IMR-90 (cell line): Measurements from ENCODE around the gene C6orf136. TPM values are rescaled to one million over a fixed set of nuclear protein-coding genes. Genes with fewer than 3 reads are reported as not detected.

Experiments
- ATAC-seq: fragments of 200-7000 bp; cut with Tn5 transposase; 2 replicates; pipeline ENCODE4 v1.9.1; 2020; ENCODE audit warnings: low read depth, mild to moderate bottlenecking, moderate library complexity
- BruUV-seq: library from RNA; stranded (reverse); fragments of 400-500 nt; replicated peaks from 2 replicates; lab custom pipeline; 2021; lab: Mats Ljungman, UMichigan
- CTCF ChIA-PET: fragments of 300-600 bp; formaldehyde crosslinking; extraction: SDS; loops from one replicate; lab custom pipeline; 2021; ENCODE audit warnings: antibody characterized with exemption; lab: Yijun Ruan, JAX
- POLR2A ChIA-PET: fragments of 300-600 bp; sonication (Branson Sonifier 250); formaldehyde crosslinking; loops from one replicate; lab custom pipeline; 2022; ENCODE audit warnings: antibody characterized with exemption; ENCODE audit not compliant: unreplicated experiment; lab: Charles Lee
- DNase-seq: peaks from one replicate; pipeline ENCODE4 v3.0.0; 2013
- H2AFZ ChIP-seq: replicated peaks from 2 replicates; pipeline ENCODE3; 2013; ENCODE audit warnings: low read length, mild to moderate bottlenecking; ENCODE audit not compliant: poor library complexity
- H2AK5ac ChIP-seq: 2 replicates; pipeline ENCODE4 v1.6.1; 2013; ENCODE audit warnings: low read depth, low read length, inconsistent platforms
- H2AK9ac ChIP-seq: replicated peaks from 2 replicates; pipeline ENCODE3; 2013; ENCODE audit warnings: mild to moderate bottlenecking, low read depth, low read length, moderate library complexity; ENCODE audit not compliant: poor library complexity
- H2BK120ac ChIP-seq: 2 replicates; pipeline ENCODE4 v1.6.1; 2013; ENCODE audit warnings: low read depth, low read length, inconsistent platforms
- H2BK15ac ChIP-seq: 3 replicates; pipeline ENCODE4 v1.6.1; 2013; ENCODE audit warnings: low read depth, low read length, inconsistent platforms
- H2BK20ac ChIP-seq: 2 replicates; pipeline ENCODE4 v1.6.1; 2013; ENCODE audit warnings: low read depth, mild to moderate bottlenecking, inconsistent platforms, low read length, moderate library complexity
- H2BK5ac ChIP-seq: 2 replicates; pipeline ENCODE4 v1.6.1; 2013; ENCODE audit warnings: mild to moderate bottlenecking, low read depth, low read length, inconsistent platforms; ENCODE audit not compliant: poor library complexity, severe bottlenecking
- H3K14ac ChIP-seq: replicated peaks from 2 replicates; pipeline ENCODE4 v1.6.1; 2013; ENCODE audit warnings: low read depth, low read length, inconsistent platforms
- H3K18ac ChIP-seq: 2 replicates; pipeline ENCODE4 v1.6.1; 2013; ENCODE audit warnings: low read depth, low read length, control low read depth
- H3K23ac ChIP-seq: 2 replicates; pipeline ENCODE4 v1.6.1; 2013; ENCODE audit warnings: low read depth, low read length, inconsistent platforms
- H3K27ac ChIP-seq: 2 replicates; pipeline ENCODE4 v1.5.1; 2013; ENCODE audit warnings: mild to moderate bottlenecking, control low read depth, low read length; ENCODE audit not compliant: insufficient read depth
- H3K27me3 ChIP-seq: 2 replicates; pipeline ENCODE4 v1.6.1; 2013; ENCODE audit warnings: low read length; ENCODE audit not compliant: control insufficient read depth, insufficient read depth
- H3K36me3 ChIP-seq: 2 replicates; pipeline ENCODE4 v1.6.1; 2013; ENCODE audit warnings: low read length, mixed read lengths; ENCODE audit not compliant: control insufficient read depth, insufficient read depth
- H3K4ac ChIP-seq: 2 replicates; pipeline ENCODE4 v1.6.1; 2013; ENCODE audit warnings: low read depth, low read length, inconsistent platforms
- H3K4me1 ChIP-seq: 2 replicates; pipeline ENCODE4 v1.6.1; 2013; ENCODE audit warnings: low read length, mixed read lengths; ENCODE audit not compliant: control insufficient read depth, insufficient read depth
- H3K4me2 ChIP-seq: 2 replicates; pipeline ENCODE4 v1.6.1; 2013; ENCODE audit warnings: low read depth, mild to moderate bottlenecking, control low read depth, low read length, moderate library complexity
- H3K4me3 ChIP-seq: 2 replicates; pipeline ENCODE4 v1.5.1; 2013; ENCODE audit warnings: low read depth, mild to moderate bottlenecking, control low read depth, low read length, moderate library complexity; ENCODE audit not compliant: insufficient read depth
- H3K56ac ChIP-seq: 2 replicates; pipeline ENCODE4 v1.6.1; 2013; ENCODE audit warnings: low read length, inconsistent platforms; ENCODE audit not compliant: insufficient read depth; ENCODE audit errors: extremely low read depth
- H3K79me1 ChIP-seq, 2 experiments: 2 replicates each; pipeline ENCODE4 v1.6.1; 2013; ENCODE audit warnings: low read length in 2 of 2, inconsistent platforms in 1 of 2, low read depth in 1 of 2
- H3K9ac ChIP-seq: 2 replicates; pipeline ENCODE4 v1.6.1; 2013; ENCODE audit warnings: low read depth, low read length, control low read depth
- H3K9me1 ChIP-seq: 2 replicates; pipeline ENCODE4 v1.6.1; 2013; ENCODE audit warnings: low read length, inconsistent platforms; ENCODE audit not compliant: insufficient read depth
- H3K9me3 ChIP-seq: 2 replicates; pipeline ENCODE4 v1.6.1; 2013; ENCODE audit warnings: low read length; ENCODE audit not compliant: control insufficient read depth, insufficient read depth
- H4K20me1 ChIP-seq: 2 replicates; pipeline ENCODE4 v1.6.1; 2013; ENCODE audit warnings: low read length, inconsistent platforms; ENCODE audit not compliant: insufficient read depth
- H4K5ac ChIP-seq: 2 replicates; pipeline ENCODE4 v1.6.1; 2013; ENCODE audit warnings: mild to moderate bottlenecking, low read depth, low read length, control low read depth
- H4K8ac ChIP-seq, 2 experiments: 2 replicates each; pipeline ENCODE4 v1.6.1; 2013; ENCODE audit warnings: low read depth in 2 of 2, low read length in 2 of 2, control low read depth in 1 of 2, inconsistent platforms in 1 of 2
- H4K91ac ChIP-seq: 2 replicates; pipeline ENCODE4 v1.6.1; 2013; ENCODE audit warnings: low read depth, low read length, inconsistent platforms; ENCODE audit not compliant: insufficient read depth
- BHLHE40 ChIP-seq: fragments of 150-350 bp; IDR thresholded peaks from 2 replicates; pipeline ENCODE4 v1.6.1; 2016; ENCODE audit warnings: mild to moderate bottlenecking, low read depth, low read length
- CEBPB ChIP-seq: IDR thresholded peaks from 2 replicates; pipeline ENCODE4 v1.6.1; 2012; ENCODE audit warnings: low read depth, low read length, improper control_type of control experiment
- FOS ChIP-seq: fragments of 150-350 bp; IDR thresholded peaks from 2 replicates; pipeline ENCODE4 v1.6.1; 2016; ENCODE audit warnings: low read depth, low read length
- MAFK ChIP-seq: IDR thresholded peaks from 2 replicates; pipeline ENCODE4 v1.6.1; 2012; ENCODE audit warnings: low read depth, low read length, improper control_type of control experiment
- MAZ ChIP-seq: IDR thresholded peaks from 2 replicates; pipeline ENCODE4 v1.6.1; 2012; ENCODE audit warnings: low read depth, mild to moderate bottlenecking, low read length, improper control_type of control experiment, moderate library complexity, borderline replicate concordance
- MXI1 ChIP-seq: IDR thresholded peaks from 2 replicates; pipeline ENCODE4 v1.6.1; 2012; ENCODE audit warnings: low read depth, mild to moderate bottlenecking, low read length, moderate library complexity, borderline replicate concordance
- RAD21 ChIP-seq: IDR thresholded peaks from 2 replicates; pipeline ENCODE4 v1.6.1; 2012; ENCODE audit warnings: low read length, improper control_type of control experiment
- RFX5 ChIP-seq: IDR thresholded peaks from 2 replicates; pipeline ENCODE4 v1.8.0; 2012; ENCODE audit warnings: low read depth, mild to moderate bottlenecking, low read length, moderate library complexity
- SMC3 ChIP-seq: fragments of 150-350 bp; IDR thresholded peaks from 2 replicates; pipeline ENCODE4 v1.6.1; 2016; ENCODE audit warnings: low read depth, mild to moderate bottlenecking, antibody characterized with exemption, low read length, moderate library complexity
- USF2 ChIP-seq: fragments of 150-350 bp; IDR thresholded peaks from 2 replicates; pipeline ENCODE4 v1.6.1; 2017; ENCODE audit warnings: mild to moderate bottlenecking, antibody characterized with exemption, low read length, low read depth
- WGBS, 2 experiments: methylation state at CpG; one replicate each; pipeline versions ENCODE4 v1.1.5 to v1.1.7; 2013; ENCODE audit warnings: missing lambda C conversion rate in 2 of 2; ENCODE audit not compliant: insufficient read length in 1 of 2; ENCODE audit errors: extremely low coverage in 2 of 2; 5-methylcytosine and 5-hydroxymethylcytosine counted together
- dilution Hi-C: fragments of 300-500 bp; cut with HindIII; formaldehyde crosslinking; loops from one replicate; pipeline ENCODE4 v1.14.3; 2018; ENCODE audit warnings: low sequenced_read_pairs; ENCODE audit not compliant: unreplicated experiment
- in situ Hi-C: fragments of 300-500 bp; cut with MboI; formaldehyde crosslinking; loops from 3 replicates; pipeline ENCODE4 v1.14.3; 2019; ENCODE audit warnings: low sequenced_read_pairs, inconsistent platforms, mixed read lengths
- intact Hi-C: fragments of 100-400 bp; cut with micrococcal nuclease; formaldehyde crosslinking; loops from 2 replicates; pipeline ENCODE4 v1.10.0; 2022
- polyA plus RNA-seq, 3 experiments: library from polyadenylated mRNA; depleted of rRNA; stranded (reverse); fragments of >200 nt; gene quantifications; 2 replicates each; pipeline ENCODE4 v1.2.3, GENCODE V29; 2012; ENCODE audit warnings: low replicate concordance in 1 of 3
- total RNA-seq: library from RNA; depleted of rRNA; stranded (reverse); fragments of >200 nt; gene quantifications from 2 replicates; pipeline ENCODE4 v1.2.3, GENCODE V29; 2012
- TF ChIP-seq, protein P1 (sequence below): fragments of 150-350 bp; IDR thresholded peaks from 2 replicates; pipeline ENCODE4 v1.6.1; 2016; ENCODE audit warnings: low read depth, mild to moderate bottlenecking, low read length, moderate library complexity, borderline replicate concordance

Gene C6orf136
- total and polyA plus RNA-seq, 2 of the 4 experiments (the other 2 are of a cell fraction): 1.1 to 11.7 TPM

- no peak overlapping the region for H4K5ac ChIP-seq
- no peak overlapping the region for H2AK9ac ChIP-seq
- peaks cover 58% of the 10 kb centered on the region for H4K20me1 ChIP-seq
- no peak overlapping the region for H3K27ac ChIP-seq
- no peak for TF ChIP-seq USF2
- TF ChIP-seq MAZ: no peak
- no peak for TF ChIP-seq RAD21
- TF ChIP-seq BHLHE40: no peak
- no peak for TF ChIP-seq CEBPB
- TF ChIP-seq RFX5: no peak
- no peak for TF ChIP-seq FOS
- TF ChIP-seq MXI1: no peak
- TF ChIP-seq MAFK: no peak
- TF ChIP-seq SMC3: no peak
- TF ChIP-seq, protein P1, sequence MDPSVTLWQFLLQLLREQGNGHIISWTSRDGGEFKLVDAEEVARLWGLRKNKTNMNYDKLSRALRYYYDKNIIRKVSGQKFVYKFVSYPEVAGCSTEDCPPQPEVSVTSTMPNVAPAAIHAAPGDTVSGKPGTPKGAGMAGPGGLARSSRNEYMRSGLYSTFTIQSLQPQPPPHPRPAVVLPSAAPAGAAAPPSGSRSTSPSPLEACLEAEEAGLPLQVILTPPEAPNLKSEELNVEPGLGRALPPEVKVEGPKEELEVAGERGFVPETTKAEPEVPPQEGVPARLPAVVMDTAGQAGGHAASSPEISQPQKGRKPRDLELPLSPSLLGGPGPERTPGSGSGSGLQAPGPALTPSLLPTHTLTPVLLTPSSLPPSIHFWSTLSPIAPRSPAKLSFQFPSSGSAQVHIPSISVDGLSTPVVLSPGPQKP: no peak
- 100% methylated on average over 1 of the region's 9 CpGs; no CpG with 5 or more reads in 1 of the 2 experiments for WGBS, 2 experiments
- dilution Hi-C loops (no loop called here), intact Hi-C loops (no loop called here), in situ Hi-C loops (no loop called here)
- H3K14ac ChIP-seq: no peak overlapping the region
- no peak overlapping the region for H2BK5ac ChIP-seq
- H3K4me1 ChIP-seq: peaks cover 6% of the 10 kb centered on the region
- H3K9ac ChIP-seq: no peak overlapping the region
- H3K56ac ChIP-seq: no peak overlapping the region
- H3K36me3 ChIP-seq: peaks cover 35% of the 10 kb centered on the region
- POLR2A ChIA-PET: interaction anchor here (0.5 kb wide), 1 partner anchor 35 kb away, joined by 4 read pairs; no protein-coding TSS in a partner anchor
- H4K91ac ChIP-seq: no peak overlapping the region
- no peaks in the 10 kb centered on the region for H3K27me3 ChIP-seq
- no peak overlapping the region for H2BK15ac ChIP-seq
- H3K9me1 ChIP-seq: peaks cover 10% of the 10 kb centered on the region; the same call in 1 of the 2 replicates
- no peak for ATAC-seq
- BruUV-seq: no TSS peak
- H2BK120ac ChIP-seq: no peak overlapping the region
- no peak overlapping the region for H3K4me3 ChIP-seq
- H3K18ac ChIP-seq: no peak overlapping the region
- H2BK20ac ChIP-seq: no peak overlapping the region
- H3K79me1 ChIP-seq: peaks cover 38 to 59% of the 10 kb centered on the region in 2 experiments
- CTCF ChIA-PET: interaction anchor here (0.6 to 1.8 kb wide), 3 partner anchors 11 to 61 kb away, joined by 3 to 6 read pairs (median 3); partner anchors contain the start of gene DHX16
- no peak overlapping the region for H4K8ac ChIP-seq
- no peaks in the 10 kb centered on the region for H3K9me3 ChIP-seq
- no peak overlapping the region for H2AK5ac ChIP-seq
- no peak for DNase-seq
- H3K4ac ChIP-seq: no peak overlapping the region
- no peak overlapping the region for H3K23ac ChIP-seq
- no peak overlapping the region for H2AFZ ChIP-seq
- H3K4me2 ChIP-seq: no peak overlapping the region
Observed at GRCh38 chr6:30611150-30611855, 35.6 kb upstream of the C6orf136 start.
